ENCODE data around the gene RBM4.

RBM4 gene

DNA sequence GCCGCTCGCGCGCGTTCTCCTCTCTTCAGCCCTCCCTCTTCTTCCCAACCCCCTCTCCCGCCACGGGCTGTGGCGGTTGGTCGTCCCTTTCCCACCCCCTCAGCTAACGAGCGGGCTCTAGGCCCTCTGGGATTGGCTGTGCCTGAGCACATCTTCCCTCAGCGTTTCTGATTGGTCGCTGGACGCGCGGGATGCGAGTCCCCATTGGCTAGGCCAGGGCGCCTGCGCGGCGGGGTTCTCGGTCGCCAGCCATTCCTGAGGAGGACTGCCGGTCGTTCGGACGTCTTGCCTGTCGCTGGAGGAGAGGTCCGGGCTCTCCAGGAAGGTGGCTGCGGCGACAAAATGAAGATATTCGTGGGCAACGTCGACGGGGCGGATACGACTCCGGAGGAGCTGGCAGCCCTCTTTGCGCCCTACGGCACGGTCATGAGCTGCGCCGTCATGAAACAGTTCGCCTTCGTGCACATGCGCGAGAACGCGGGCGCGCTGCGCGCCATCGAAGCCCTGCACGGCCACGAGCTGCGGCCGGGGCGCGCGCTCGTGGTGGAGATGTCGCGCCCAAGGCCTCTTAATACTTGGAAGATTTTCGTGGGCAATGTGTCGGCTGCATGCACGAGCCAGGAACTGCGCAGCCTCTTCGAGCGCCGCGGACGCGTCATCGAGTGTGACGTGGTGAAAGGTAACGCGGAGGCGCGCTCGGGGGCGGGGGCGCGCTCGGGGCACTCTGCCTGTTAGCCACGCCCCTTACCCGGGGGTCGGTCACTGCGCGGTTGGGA lies 21.9 kb upstream of the RBM4 start, which contains the start of gene RBM14:
Gene RBM14, plus strand, starts transcription at position 252 of the 776 bp plus-strand sequence. Its CDS starts 91 bp downstream, at position 343.
- peak; percentile 99 for DNase-seq (ENCODE audit: low read depth, low spot score)
- peak within 1 kb of the TSS; percentile 91 for H3K4me3 ChIP-seq (ENCODE audit: low read depth, low read length)
- in situ Hi-C loops (cut with HindIII; ENCODE audit: low sequenced_read_pairs), result no loop called here
- TF ChIP-seq, protein P1, sequence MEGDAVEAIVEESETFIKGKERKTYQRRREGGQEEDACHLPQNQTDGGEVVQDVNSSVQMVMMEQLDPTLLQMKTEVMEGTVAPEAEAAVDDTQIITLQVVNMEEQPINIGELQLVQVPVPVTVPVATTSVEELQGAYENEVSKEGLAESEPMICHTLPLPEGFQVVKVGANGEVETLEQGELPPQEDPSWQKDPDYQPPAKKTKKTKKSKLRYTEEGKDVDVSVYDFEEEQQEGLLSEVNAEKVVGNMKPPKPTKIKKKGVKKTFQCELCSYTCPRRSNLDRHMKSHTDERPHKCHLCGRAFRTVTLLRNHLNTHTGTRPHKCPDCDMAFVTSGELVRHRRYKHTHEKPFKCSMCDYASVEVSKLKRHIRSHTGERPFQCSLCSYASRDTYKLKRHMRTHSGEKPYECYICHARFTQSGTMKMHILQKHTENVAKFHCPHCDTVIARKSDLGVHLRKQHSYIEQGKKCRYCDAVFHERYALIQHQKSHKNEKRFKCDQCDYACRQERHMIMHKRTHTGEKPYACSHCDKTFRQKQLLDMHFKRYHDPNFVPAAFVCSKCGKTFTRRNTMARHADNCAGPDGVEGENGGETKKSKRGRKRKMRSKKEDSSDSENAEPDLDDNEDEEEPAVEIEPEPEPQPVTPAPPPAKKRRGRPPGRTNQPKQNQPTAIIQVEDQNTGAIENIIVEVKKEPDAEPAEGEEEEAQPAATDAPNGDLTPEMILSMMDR (IDR thresholded peaks at IDR 0.05; ENCODE audit: low read depth, low read length), result no peak

GRCh38 chr11:66617155-66617834 lies 21.2 kb upstream of the RBM4 start:
- DNase-seq (ENCODE audit: low read depth, low spot score), result no peak

DNA sequence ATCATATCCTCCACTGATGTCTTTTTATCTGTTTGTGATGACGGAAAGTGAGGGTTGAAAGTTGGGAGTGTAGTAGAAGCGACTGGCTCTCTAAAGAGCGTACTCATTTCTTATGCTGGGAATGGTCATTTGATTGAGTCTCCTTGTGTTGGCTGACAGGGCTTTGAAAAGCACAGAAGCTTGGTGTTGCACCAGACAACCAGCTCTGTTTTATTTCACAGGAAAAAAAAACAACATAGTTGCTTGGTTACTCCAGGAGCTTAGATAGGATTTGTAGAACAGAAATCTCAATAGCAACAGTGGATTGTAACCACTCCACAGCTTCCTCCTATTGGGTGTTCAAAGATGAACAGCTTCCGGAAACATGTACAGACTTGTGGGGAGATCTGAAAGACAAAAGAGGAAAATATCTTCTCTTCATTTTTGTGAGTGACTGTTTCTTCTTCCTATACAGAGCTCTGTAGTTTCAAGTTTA lies 19.4 kb upstream of the RBM4 start:
- TF ChIP-seq, protein P1 (IDR thresholded peaks at IDR 0.05; ENCODE audit: low read depth, low read length), result no peak
- in situ Hi-C loops (cut with HindIII; ENCODE audit: low sequenced_read_pairs), result no loop called here
- DNase-seq (ENCODE audit: low read depth, low spot score), result peak; percentile 74
- H3K4me3 ChIP-seq (ENCODE audit: low read depth, low read length), result peak overlapping the region; percentile 91

More at GRCh38 chr11:66617155-66617834, 21.2 kb upstream of the RBM4 start:
- H3K4me3 ChIP-seq (ENCODE audit: low read depth, low read length), result peak overlapping the region; percentile 91
- in situ Hi-C loops (cut with HindIII; ENCODE audit: low sequenced_read_pairs), result no loop called here
- TF ChIP-seq, protein P1 (IDR thresholded peaks at IDR 0.05; ENCODE audit: low read depth, low read length), result no peak

- TF ChIP-seq, protein P1 (IDR thresholded peaks at IDR 0.05; ENCODE audit: low read depth, low read length), result no peak
- DNase-seq (ENCODE audit: low read depth, low spot score), result no peak
- no peak overlapping the region for H3K4me3 ChIP-seq (ENCODE audit: low read depth, low read length)
- in situ Hi-C loops (cut with HindIII; ENCODE audit: low sequenced_read_pairs), result no loop called here
Observed at GRCh38 chr11:66624450-66624849, 14.1 kb upstream of the RBM4 start.

GRCh38 chr11:66625041-66625751 lies 13.3 kb upstream of the RBM4 start:
- in situ Hi-C loops (cut with HindIII; ENCODE audit: low sequenced_read_pairs), result no loop called here
- no peak overlapping the region for H3K4me3 ChIP-seq (ENCODE audit: low read depth, low read length)
- TF ChIP-seq, protein P1 (IDR thresholded peaks at IDR 0.05; ENCODE audit: low read depth, low read length), result no peak
- no peak for DNase-seq (ENCODE audit: low read depth, low spot score)

GRCh38 chr11:66625752-66626149 lies 12.8 kb upstream of the RBM4 start:
- TF ChIP-seq, protein P1 (IDR thresholded peaks at IDR 0.05; ENCODE audit: low read depth, low read length), result no peak
- no peak for DNase-seq (ENCODE audit: low read depth, low spot score)
- in situ Hi-C loops (cut with HindIII; ENCODE audit: low sequenced_read_pairs), result no loop called here
- H3K4me3 ChIP-seq (ENCODE audit: low read depth, low read length), result no peak overlapping the region

Measured in astrocyte of the spinal cord (primary cell).